ENCODE measurements around the gene SEC24B. TPM values are rescaled to one million over a fixed set of nuclear protein-coding genes. Genes with fewer than 3 reads are reported as not detected.

Gene SEC24B
- total RNA-seq, 1 donor from 2014 or later, result 49.6 TPM

DNA sequence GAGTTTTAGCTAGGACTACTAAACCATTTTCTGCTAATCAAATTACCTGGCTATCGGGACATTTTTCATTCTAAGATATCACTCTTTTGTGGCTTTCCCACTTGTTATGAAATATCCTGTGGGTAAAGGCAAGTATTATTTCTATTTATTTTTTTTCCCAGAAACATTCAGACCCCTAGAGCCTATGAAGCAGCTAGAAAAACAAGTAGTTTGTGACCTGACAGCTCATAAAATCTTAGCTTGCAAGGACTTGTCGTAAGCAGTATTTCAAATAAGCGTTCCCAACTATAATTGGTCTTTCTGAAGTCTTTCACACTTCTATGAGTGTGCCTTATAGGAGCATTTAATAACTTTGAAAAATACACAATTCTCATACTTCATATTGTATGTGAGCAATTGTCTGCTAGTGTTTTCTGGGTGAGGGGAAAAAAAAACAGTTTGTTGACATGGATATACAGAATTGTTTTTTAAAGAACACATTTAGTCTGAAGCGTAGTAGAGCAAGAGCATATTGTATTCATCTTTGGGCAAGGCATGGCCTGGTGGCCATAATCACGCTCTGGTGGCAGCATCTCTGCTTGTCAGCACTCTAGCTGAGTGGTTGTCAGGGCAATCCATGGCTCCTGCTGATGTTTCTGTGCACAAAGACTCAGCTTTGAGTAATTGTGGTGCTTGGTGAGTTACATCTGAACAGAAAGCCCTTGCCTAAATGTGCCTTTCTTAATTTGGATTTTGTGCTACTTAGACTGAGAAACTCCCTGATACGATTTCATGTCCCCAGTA is 129.0 kb downstream of the SEC24B start:
- Mint-ChIP-seq H3K4me3 (ENCODE audit: unreplicated experiment) (no peak overlapping the region), H3K9me3 (ENCODE audit: unreplicated experiment) (no peaks in the 10 kb centered on the region), H3K27me3 (ENCODE audit: unreplicated experiment) (peaks cover 4% of the 10 kb centered on the region), H3K36me3 (ENCODE audit: low read depth, unreplicated experiment) (peaks cover 9% of the 10 kb centered on the region), H3K27ac (ENCODE audit: unreplicated experiment) (no peak overlapping the region), H3K4me1 (ENCODE audit: unreplicated experiment) (peaks cover 14% of the 10 kb centered on the region)
- TF ChIP-seq, protein P1, sequence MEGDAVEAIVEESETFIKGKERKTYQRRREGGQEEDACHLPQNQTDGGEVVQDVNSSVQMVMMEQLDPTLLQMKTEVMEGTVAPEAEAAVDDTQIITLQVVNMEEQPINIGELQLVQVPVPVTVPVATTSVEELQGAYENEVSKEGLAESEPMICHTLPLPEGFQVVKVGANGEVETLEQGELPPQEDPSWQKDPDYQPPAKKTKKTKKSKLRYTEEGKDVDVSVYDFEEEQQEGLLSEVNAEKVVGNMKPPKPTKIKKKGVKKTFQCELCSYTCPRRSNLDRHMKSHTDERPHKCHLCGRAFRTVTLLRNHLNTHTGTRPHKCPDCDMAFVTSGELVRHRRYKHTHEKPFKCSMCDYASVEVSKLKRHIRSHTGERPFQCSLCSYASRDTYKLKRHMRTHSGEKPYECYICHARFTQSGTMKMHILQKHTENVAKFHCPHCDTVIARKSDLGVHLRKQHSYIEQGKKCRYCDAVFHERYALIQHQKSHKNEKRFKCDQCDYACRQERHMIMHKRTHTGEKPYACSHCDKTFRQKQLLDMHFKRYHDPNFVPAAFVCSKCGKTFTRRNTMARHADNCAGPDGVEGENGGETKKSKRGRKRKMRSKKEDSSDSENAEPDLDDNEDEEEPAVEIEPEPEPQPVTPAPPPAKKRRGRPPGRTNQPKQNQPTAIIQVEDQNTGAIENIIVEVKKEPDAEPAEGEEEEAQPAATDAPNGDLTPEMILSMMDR (IDR thresholded peaks at IDR 0.05; ENCODE audit: unreplicated experiment), result no peak
- no peak for DNase-seq (ENCODE audit: low spot score)

DNA sequence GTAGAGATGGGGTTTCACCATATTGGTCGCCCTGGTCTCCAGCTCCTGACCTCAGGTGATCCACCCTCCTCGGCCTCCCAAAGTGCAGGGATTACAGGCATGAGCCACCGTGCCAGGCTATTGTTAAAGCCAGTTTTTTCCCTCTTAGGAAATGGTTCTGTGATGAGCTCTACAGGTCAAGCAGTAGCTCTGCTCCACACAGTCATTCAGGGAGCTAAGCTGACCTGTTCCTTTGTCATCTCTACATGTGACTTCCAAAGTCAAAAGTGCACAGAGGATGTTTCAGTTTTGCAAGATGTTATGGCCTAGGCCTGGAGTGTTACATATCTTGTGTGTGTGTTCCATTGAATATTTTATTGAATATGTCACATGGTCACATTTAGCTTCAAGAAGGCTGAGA is 137.9 kb downstream of the SEC24B start:
- Mint-ChIP-seq H3K9me3 (ENCODE audit: unreplicated experiment) (no peaks in the 10 kb centered on the region), H3K4me1 (ENCODE audit: unreplicated experiment) (peaks cover 23% of the 10 kb centered on the region), H3K27me3 (ENCODE audit: unreplicated experiment) (peaks cover 3% of the 10 kb centered on the region), H3K27ac (ENCODE audit: unreplicated experiment) (no peak overlapping the region), H3K36me3 (ENCODE audit: low read depth, unreplicated experiment) (no peaks in the 10 kb centered on the region), H3K4me3 (ENCODE audit: unreplicated experiment) (no peak overlapping the region)
- TF ChIP-seq, protein P1 (IDR thresholded peaks at IDR 0.05; ENCODE audit: unreplicated experiment), result no peak
- DNase-seq (ENCODE audit: low spot score), result no peak

DNA sequence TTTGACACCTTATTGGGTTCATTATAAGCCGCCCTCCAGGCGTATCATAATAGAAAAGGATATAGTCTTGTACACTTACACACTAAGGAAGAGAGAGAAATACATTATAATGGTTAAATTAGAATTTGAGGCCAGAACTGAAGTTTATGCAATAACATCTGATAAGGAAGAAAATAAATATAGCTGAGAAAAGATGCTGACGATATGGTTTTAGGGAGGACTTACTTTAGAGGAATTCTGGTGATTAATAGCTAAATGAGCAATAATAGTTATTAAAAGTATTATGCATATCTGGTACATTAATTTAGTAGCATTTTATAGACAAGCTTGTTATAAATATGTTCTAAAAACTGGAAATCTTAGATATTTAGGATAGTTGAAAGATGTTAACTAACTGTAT is 138.5 kb downstream of the SEC24B start:
- no peak for DNase-seq (ENCODE audit: low spot score)
- H3K4me1 Mint-ChIP-seq (ENCODE audit: unreplicated experiment), result peaks cover 25% of the 10 kb centered on the region
- TF ChIP-seq, protein P1 (IDR thresholded peaks at IDR 0.05; ENCODE audit: unreplicated experiment), result no peak
- no peak overlapping the region for H3K27ac Mint-ChIP-seq (ENCODE audit: unreplicated experiment)
- H3K36me3 Mint-ChIP-seq (ENCODE audit: low read depth, unreplicated experiment), result no peaks in the 10 kb centered on the region
- no peaks in the 10 kb centered on the region for H3K9me3 Mint-ChIP-seq (ENCODE audit: unreplicated experiment)
- H3K27me3 Mint-ChIP-seq (ENCODE audit: unreplicated experiment), result peaks cover 3% of the 10 kb centered on the region
- H3K4me3 Mint-ChIP-seq (ENCODE audit: unreplicated experiment), result no peak overlapping the region

GRCh38 chr4:109574443-109574850 is 140.8 kb downstream of the SEC24B start:
- DNase-seq (ENCODE audit: low spot score), result no peak

More at GRCh38 chr4:109574443-109574850, 140.8 kb downstream of the SEC24B start:
- Mint-ChIP-seq H3K9me3 (ENCODE audit: unreplicated experiment) (no peaks in the 10 kb centered on the region), H3K36me3 (ENCODE audit: low read depth, unreplicated experiment) (no peaks in the 10 kb centered on the region), H3K4me1 (ENCODE audit: unreplicated experiment) (peaks cover 30% of the 10 kb centered on the region), H3K27ac (ENCODE audit: unreplicated experiment) (peak overlapping the region; percentile 28), H3K27me3 (ENCODE audit: unreplicated experiment) (peaks cover 3% of the 10 kb centered on the region), H3K4me3 (ENCODE audit: unreplicated experiment) (peak overlapping the region; percentile 3)
- TF ChIP-seq, protein P1 (IDR thresholded peaks at IDR 0.05; ENCODE audit: unreplicated experiment), result no peak
